ENCODE data around the gene NPB. TPM values are rescaled to one million over a fixed set of nuclear protein-coding genes. Genes with fewer than 3 reads are reported as not detected.

Gene NPB
- total and polyA plus RNA-seq, 2 donors (not counting 1 experiment from before 2014, with no cell fraction given) = 0.44 TPM; not detected in 1

GRCh38 chr17:81929253-81930141 is 27.5 kb downstream of the NPB start:
- H2AFZ ChIP-seq (ENCODE audit: insufficient read depth, low read depth, low read length, poor library complexity, severe bottlenecking) = no peak overlapping the region
- H3K27me3 ChIP-seq (replicated peaks in 1 of 4; ENCODE audit: control extremely low read depth in 1 of 4, control insufficient read depth in 3 of 4, insufficient read depth in 4 of 4, low read length in 3 of 4) = peaks cover 0 to 23% (median 9%) of the 10 kb centered on the region in 4 experiments
- peaks cover 26% of the 10 kb centered on the region for H3K79me2 ChIP-seq (ENCODE audit: control insufficient read depth, insufficient read depth, low read length)
- ATAC-seq (ENCODE audit: low read depth) (no peak), DNase-seq (no peak)
- Mint-ChIP-seq H3K27ac (no peak overlapping the region), H3K27me3 (peaks cover 10% of the 10 kb centered on the region), H3K4me1 (peaks cover 13% of the 10 kb centered on the region), H3K9me3 (ENCODE audit: insufficient read depth) (no peaks in the 10 kb centered on the region), H3K4me3 (peak overlapping the region; percentile 63)
- TF ChIP-seq CTCF (IDR thresholded peaks at IDR 0.05) (no peak), EZH2 (IDR thresholded peaks at IDR 0.05; ENCODE audit: borderline replicate concordance, insufficient read depth, low read depth, low read length, poor library complexity, severe bottlenecking) (no peak)
- ChIA-PET CTCF (interaction anchor here (0.7 to 3.5 kb wide), 2 partner anchors 12 to 30 kb away, joined by 3 to 16 read pairs; no protein-coding TSS in a partner anchor), POLR2A (no interaction called here)
- H3K9ac ChIP-seq (ENCODE audit: low read length) = no peak overlapping the region
- no peaks in the 10 kb centered on the region for H3K36me3 ChIP-seq (replicated peaks in 1 of 2; ENCODE audit: control extremely low read depth in 1 of 2, control insufficient read depth in 1 of 2, extremely low read depth in 1 of 2, insufficient read depth in 2 of 2, low read length in 1 of 2)
- intact Hi-C loops (cut with micrococcal nuclease) = loop anchor here (5.0 kb wide), 2 partner anchors 37 to 97 kb away; partner anchors contain the start of genes ALYREF, ANAPC11 and MCRIP1
- H3K9me3 ChIP-seq (ENCODE audit: control extremely low read depth in 1 of 3, control insufficient read depth in 2 of 3, insufficient read depth in 1 of 3, low read length in 2 of 3) = no peaks in the 10 kb centered on the region
- WGBS (ENCODE audit: insufficient coverage) = 95% methylated on average over 29 of the region's 31 CpGs
- no peak overlapping the region for H3K4me3 ChIP-seq (ENCODE audit: control extremely low read depth in 1 of 5, extremely low read depth in 1 of 5, insufficient read depth in 1 of 5, low read depth in 2 of 5, low read length in 4 of 5)
- H3K4me2 ChIP-seq (replicated peaks; ENCODE audit: low read depth, low read length, poor library complexity, severe bottlenecking) = no peak overlapping the region
- no peak overlapping the region for H3K27ac ChIP-seq (ENCODE audit: low read length in 2 of 2)
- peaks cover 18 to 23% of the 10 kb centered on the region in 2 donors for H3K4me1 ChIP-seq (ENCODE audit: control insufficient read depth in 2 of 2, insufficient read depth in 2 of 2, low read length in 2 of 2)
- H4K20me1 ChIP-seq (ENCODE audit: control insufficient read depth, insufficient read depth, low read length, poor library complexity, severe bottlenecking) = peaks cover 19% of the 10 kb centered on the region

Measured in B cell (primary cell).